Ovary (tissue), 3 donors: ENCODE results near the gene TAP1.

Experiments
- CTCF ChIP-seq, 3 donors: fragments of 450-650 bp in 2 of 3; fragments of 200-600 bp in 1 of 3; IDR thresholded peaks; one replicate each; pipeline versions ENCODE4 v1.5.1 to v1.8.0; 2016 to 2022; ENCODE audit warnings: antibody characterized with exemption in 3 of 3, mild to moderate bottlenecking in 1 of 3
- EP300 ChIP-seq: sonication (generic); formaldehyde crosslinking; IDR thresholded peaks from one replicate; pipeline ENCODE4 v1.6.1; 2017; ENCODE audit warnings: antibody characterized with exemption
- POLR2A ChIP-seq: fragments of 450-650 bp; IDR thresholded peaks from one replicate; pipeline ENCODE4 v1.6.1; 2017; ENCODE audit warnings: antibody characterized with exemption, mild to moderate bottlenecking, moderate library complexity
- donor health status: DM: no; HTN: no; CAD: no.

GRCh38 chr6:32855467-32856174 lies 2.1 kb upstream of the TAP1 start:
- TF ChIP-seq POLR2A (no peak), CTCF (IDR thresholded peaks at IDR 0.05) (no peak), EP300 (no peak)
